Ecto neural progenitor cell (in vitro differentiated cells): ENCODE data around the gene HMGCS1.
"Not testable (repeated sequence)": the region's sequence is repeated elsewhere in the genome, so short reads cannot be mapped to it uniquely, and the experiment has no call there.

Experiments
- DNase-seq: peaks from one replicate; pipeline ENCODE4 v3.0.0-alpha.2; 2018; ENCODE audit warnings: low spot score

HMGCS1 gene

GRCh38 chr5:43312076-43312661 is 1.0 kb downstream of the HMGCS1 start:
- DNase-seq: no peak

- no peak for DNase-seq
These were observed 3.6 kb downstream of the HMGCS1 start for GRCh38 chr5:43309637-43310036.

DNA sequence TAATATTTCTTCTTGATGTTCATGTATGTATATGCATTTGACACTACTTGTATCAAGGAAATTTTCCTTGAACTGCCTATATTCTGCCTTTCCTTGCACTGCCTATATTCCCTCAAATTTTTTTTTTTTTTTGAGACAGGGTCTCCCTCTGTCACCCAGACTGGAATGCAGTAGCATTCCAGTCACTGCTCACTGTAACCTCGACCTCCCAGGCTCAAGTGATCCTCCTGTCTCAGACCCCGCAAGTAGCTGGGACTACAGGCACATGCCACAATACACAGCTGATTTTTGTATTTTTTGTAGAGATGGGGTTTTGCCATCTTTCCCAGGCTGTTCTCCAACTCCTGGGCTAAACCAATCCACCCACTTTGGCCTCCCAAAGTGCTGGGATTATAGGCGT is 4.1 kb downstream of the HMGCS1 start:
- no peak for DNase-seq

GRCh38 chr5:43306954-43307353 is 6.3 kb downstream of the HMGCS1 start:
- not testable (repeated sequence) for DNase-seq

DNA sequence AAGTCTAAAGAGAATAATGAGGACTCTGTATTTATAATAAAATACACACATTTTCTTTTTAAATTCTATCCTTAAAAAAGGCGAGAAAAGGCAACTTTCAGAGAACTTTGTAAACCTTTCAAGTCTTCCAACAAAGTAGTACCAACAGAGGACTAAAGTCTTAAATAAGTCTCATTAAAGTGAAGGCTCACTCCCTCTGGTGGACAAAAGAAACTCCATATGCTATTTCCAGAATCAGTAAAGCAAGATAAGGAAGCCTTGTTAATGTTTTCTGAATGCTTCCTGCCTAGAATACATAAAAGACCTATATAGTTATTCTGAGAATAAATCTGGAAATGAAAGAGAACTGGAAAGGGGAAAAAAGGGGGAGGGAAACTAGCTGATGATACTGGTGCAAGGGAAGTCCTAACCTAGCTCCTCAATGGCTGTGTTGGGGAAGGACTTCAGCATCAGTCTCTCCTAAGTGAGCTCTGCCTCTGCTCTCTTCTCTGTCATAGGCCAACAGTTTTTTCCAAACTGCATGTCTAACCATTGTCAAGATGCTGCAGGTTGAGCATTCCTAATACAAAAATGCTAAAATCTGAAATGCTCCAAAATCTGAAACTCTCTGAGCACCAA is 7.2 kb downstream of the HMGCS1 start:
- no peak for DNase-seq

DNA sequence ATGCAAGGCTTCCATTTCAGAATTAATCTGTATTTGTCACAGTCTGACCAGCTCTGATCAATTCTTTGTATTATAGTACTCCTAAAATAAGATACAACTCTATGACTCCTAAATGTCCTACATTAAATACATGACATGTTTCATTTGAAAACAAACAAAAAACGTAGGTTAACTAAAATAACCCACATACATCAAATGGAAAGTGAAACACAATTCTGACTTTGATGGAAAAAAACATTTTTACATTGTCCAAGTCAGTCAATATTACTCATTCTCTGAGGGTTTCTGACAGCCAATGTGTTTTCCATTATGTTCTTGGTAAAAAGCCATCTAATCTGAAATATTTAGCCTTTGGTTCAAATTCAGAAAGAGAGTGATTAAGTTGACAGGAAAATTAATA is 8.7 kb downstream of the HMGCS1 start:
- DNase-seq: no peak

GRCh38 chr5:43303242-43303641 is 10.0 kb downstream of the HMGCS1 start:
- no peak for DNase-seq

- no peak for DNase-seq
These were observed 10.7 kb downstream of the HMGCS1 start for GRCh38 chr5:43302481-43302880.

- no peak for DNase-seq
These were observed 11.5 kb downstream of the HMGCS1 start for GRCh38 chr5:43301653-43302091.

GRCh38 chr5:43300112-43300511 is 13.1 kb downstream of the HMGCS1 start:
- DNase-seq: no peak

- DNase-seq: no peak
These were observed 14.8 kb downstream of the HMGCS1 start for GRCh38 chr5:43298443-43298842.

- DNase-seq: no peak
These were observed 16.4 kb downstream of the HMGCS1 start for GRCh38 chr5:43296835-43297234.

DNA sequence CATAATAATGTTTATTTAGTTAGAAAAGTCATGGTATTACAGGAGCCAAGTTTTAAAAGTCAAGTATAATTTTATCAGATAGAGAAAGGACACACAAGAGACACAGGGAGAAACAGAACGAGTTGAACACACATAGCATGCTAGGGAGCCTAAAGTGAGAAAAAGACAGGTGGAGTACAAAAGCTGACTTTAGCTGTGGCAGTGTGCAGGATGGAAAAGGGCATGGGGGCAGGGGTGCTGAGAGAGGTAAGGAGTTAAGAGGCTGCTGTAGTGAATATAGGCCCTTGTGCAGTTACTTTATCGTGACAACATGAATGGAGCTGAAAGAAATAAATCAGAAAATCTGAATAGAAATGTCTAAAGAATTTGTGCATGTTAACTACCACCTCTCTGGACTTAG is 18.0 kb downstream of the HMGCS1 start:
- DNase-seq: no peak

DNA sequence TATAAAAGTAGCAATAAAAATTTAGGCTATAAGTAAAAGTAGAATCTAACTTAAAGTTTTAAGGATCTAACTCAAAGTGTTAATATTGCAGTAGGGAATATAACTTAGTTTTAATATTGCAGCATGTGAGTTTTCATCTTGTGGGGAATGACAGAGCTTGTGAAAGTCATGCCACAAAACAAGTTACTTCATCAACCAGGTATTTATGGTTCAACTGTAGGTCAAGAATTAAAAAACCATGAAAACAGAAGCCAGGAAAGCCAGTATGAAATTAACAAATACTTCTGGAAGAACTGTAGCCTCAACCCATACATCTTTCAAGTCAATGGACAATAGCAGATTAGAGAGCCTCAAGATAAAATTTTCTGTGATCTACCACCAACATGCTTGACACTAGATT is 19.0 kb downstream of the HMGCS1 start:
- no peak for DNase-seq

- DNase-seq: no peak
These were observed 22.5 kb downstream of the HMGCS1 start for GRCh38 chr5:43290726-43291125.

DNA sequence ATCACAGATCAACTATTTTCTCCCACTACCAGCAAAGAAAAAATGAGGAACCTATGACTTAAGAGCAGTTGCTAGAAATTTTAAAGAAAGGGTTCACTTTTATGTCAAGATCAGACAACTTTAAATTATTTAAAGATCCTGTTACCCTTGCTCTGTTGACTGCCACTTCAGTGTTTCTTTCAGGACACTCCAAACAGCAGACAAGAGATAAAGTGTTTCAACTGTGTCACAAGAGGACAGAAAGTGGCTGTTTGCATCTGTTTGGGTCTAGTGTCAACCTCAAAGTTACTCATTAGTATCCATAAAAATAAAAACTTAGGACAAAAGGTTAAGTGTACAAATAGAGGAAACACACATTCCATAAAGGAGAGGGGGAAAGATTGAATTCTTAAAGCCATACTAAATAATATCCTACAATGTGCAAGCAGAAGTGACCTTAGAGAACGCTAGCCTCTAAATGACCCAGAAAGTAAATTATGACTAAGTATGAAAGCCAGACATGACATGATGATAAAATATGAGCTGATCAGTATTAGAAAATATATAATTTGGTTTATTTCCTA is 24.9 kb downstream of the HMGCS1 start:
- DNase-seq: no peak

GRCh38 chr5:43287493-43287892 is 25.7 kb downstream of the HMGCS1 start:
- DNase-seq: no peak

- DNase-seq: no peak
These were observed 26.6 kb downstream of the HMGCS1 start for GRCh38 chr5:43286623-43287022.

GRCh38 chr5:43281840-43282658 is 31.2 kb downstream of the HMGCS1 start:
- DNase-seq: no peak

DNA sequence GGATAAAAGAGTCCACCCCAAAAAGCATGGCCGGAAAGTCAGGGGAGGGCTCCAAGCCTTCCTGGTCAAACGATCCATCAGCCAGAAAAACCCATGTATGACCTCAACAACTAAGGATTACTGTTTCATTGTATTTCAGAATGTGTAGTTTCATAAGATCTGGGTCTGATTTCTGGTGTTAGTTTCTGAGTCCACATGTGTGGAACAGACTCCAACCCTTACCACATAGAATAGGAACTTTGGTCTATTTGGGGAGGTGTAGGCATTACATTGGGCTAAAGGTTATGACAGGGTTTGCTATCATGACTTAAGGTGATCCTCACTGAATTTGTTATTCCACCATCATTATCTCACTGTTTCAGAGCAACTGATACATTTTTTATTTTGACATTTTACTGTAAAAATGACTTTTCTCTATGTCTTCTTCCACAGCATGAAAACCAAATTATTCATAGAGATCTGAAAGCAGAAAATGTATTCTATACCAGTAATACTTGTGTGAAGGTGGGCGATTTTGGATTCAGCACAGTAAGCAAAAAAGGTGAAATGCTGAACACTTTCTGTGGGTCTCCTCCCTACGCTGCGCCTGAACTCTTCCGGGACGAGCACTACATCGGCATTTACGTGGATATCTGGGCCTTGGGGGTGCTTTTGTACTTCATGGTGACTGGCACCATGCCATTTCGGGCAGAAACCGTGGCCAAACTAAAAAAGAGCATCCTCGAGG is 33.5 kb downstream of the HMGCS1 start:
- DNase-seq: no peak

DNA sequence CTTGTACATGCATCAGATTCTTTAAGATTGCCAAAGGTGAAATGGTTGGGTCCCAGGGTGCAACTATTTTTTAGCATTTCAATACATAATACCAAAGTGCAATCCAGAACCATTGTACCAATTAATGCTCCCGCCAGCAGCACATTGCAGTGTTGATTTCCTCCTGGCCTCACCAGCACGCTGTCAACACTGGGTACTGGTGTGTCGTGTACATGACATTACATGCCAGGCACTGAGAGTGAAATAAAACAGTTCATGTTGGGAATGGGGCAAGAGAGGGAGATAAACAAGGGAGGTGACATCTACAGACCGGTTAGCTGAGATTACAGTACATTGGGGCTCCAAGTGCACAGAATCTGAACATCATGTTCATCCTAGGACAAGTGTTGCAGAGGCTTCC is 37.8 kb downstream of the HMGCS1 start:
- DNase-seq: no peak

DNA sequence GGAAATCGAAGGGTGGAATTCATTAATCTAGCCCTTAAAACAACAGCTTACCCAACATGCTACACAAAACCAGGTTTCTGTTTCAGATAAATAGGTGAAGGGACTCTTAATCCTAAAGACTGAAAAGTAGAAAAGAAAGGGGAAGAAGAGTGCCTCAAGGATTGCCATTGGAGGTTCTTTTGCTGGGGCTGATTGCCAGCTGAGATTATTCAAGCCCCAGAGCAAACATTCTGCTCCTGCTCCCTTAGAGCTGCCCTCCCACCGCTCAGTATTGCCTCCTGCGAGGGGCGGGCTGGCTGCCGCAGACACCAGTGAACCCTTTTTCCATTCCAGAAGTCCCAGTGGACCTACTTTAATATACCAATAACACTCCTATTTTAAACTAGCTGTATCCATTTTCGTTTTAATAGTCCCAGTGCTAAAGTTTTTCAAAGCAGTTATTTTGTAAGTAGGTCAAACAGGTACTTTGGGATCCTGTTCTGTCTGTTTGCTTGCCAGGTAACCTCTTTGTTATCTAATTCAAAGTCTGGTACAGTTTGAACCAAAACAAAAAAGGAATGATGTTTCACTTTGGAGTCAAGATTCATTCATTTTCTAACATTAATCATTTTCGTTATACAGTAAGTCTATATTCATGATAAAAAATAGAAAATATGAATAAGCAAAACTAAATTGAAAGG is 38.6 kb downstream of the HMGCS1 start:
- no peak for DNase-seq
